ENCODE measurements around the gene PPM1K.

The PPM1K gene

GRCh38 chr4:88276952-88277710 is 7.2 kb downstream of the PPM1K start:
- peak; percentile 14 for DNase-seq

- DNase-seq: peak; percentile 12
Measured at GRCh38 chr4:88275949-88276515, 8.3 kb downstream of the PPM1K start.

GRCh38 chr4:88275516-88275915 is 8.8 kb downstream of the PPM1K start:
- DNase-seq: no peak

- no peak for DNase-seq
Measured at GRCh38 chr4:88268913-88269312, 15.4 kb downstream of the PPM1K start.

- DNase-seq: no peak
Measured at GRCh38 chr4:88264336-88264735, 20.0 kb downstream of the PPM1K start.

- DNase-seq: no peak
Measured at GRCh38 chr4:88257726-88258125, 26.6 kb downstream of the PPM1K start.

GRCh38 chr4:88255111-88255510 is 29.2 kb downstream of the PPM1K start:
- DNase-seq: no peak

GRCh38 chr4:88251924-88252323 is 32.4 kb downstream of the PPM1K start:
- DNase-seq: no peak

- no peak for DNase-seq
Measured at GRCh38 chr4:88247148-88247547, 37.2 kb downstream of the PPM1K start.

- no peak for DNase-seq
Measured at GRCh38 chr4:88246600-88246999, 37.8 kb downstream of the PPM1K start.

GRCh38 chr4:88244816-88245579 is 39.4 kb downstream of the PPM1K start:
- DNase-seq: no peak

GRCh38 chr4:88244056-88244455 is 40.3 kb downstream of the PPM1K start:
- DNase-seq: no peak

GRCh38 chr4:88242144-88242543 is 42.2 kb downstream of the PPM1K start:
- no peak for DNase-seq

- no peak for DNase-seq
Measured at GRCh38 chr4:88240297-88240714, 44.1 kb downstream of the PPM1K start.

GRCh38 chr4:88230969-88231771 is 53.2 kb downstream of the PPM1K start:
- no peak for DNase-seq

- DNase-seq: no peak
Measured at GRCh38 chr4:88230461-88230891, 53.9 kb downstream of the PPM1K start.

GRCh38 chr4:88227734-88228133 is 56.6 kb downstream of the PPM1K start:
- no peak for DNase-seq

GRCh38 chr4:88226143-88226542 is 58.2 kb downstream of the PPM1K start:
- no peak for DNase-seq

- DNase-seq: no peak
Measured at GRCh38 chr4:88225232-88226105, 58.9 kb downstream of the PPM1K start.

- no peak for DNase-seq
Measured at GRCh38 chr4:88223516-88223915, 60.8 kb downstream of the PPM1K start.

GRCh38 chr4:88219099-88219498 is 65.3 kb downstream of the PPM1K start:
- DNase-seq: peak; percentile 47

- DNase-seq: no peak
Measured at GRCh38 chr4:88217169-88217568, 67.2 kb downstream of the PPM1K start.

Measured in fibroblast of upper back skin (primary cell).